Thyroid gland (tissue), 4 donors: ENCODE results near the gene SDHC. TPM values are rescaled to one million over a fixed set of nuclear protein-coding genes. Genes with fewer than 3 reads are reported as not detected.

ENCODE experiments used
- DNase-seq, 2 donors: peaks; one replicate each; pipeline ENCODE4 v3.0.0-alpha.2; 2019
- H3K27ac ChIP-seq, 3 donors: fragments of 200-600 bp; sonication (generic); 1 replicate in 2 of 3; 2 replicates in 1 of 3; pipeline ENCODE4 v1.5.1; 2016 to 2019; ENCODE audit warnings: mild to moderate bottlenecking in 1 of 3, moderate library complexity in 1 of 3
- H3K27me3 ChIP-seq: fragments of 200-600 bp; sonication (generic); one replicate; pipeline ENCODE4 v1.5.1; 2019
- H3K36me3 ChIP-seq, 2 donors: fragments of 200-600 bp; sonication (generic); one replicate each; pipeline ENCODE4 v1.5.1; 2016 to 2019
- H3K4me1 ChIP-seq, 2 donors: fragments of 200-600 bp; sonication (generic); one replicate each; pipeline ENCODE4 v1.5.1; 2017 to 2019
- H3K4me3 ChIP-seq, 3 donors: fragments of 200-600 bp; sonication (generic); replicated peaks in 1 of 3; 1 replicate in 2 of 3; 2 replicates in 1 of 3; pipeline ENCODE4 v1.5.1; 2016; ENCODE audit warnings: mild to moderate bottlenecking in 1 of 3
- H3K9me3 ChIP-seq: fragments of 200-600 bp; sonication (generic); one replicate; pipeline ENCODE4 v1.5.1; 2017
- CTCF ChIP-seq, 6 experiments: fragments of 200-600 bp in 3 of 6; fragments of 450-650 bp in 3 of 6; sonication (generic) in 3 of 6; IDR thresholded peaks; one replicate each; pipeline ENCODE4 v1.5.1; 2016 to 2019; ENCODE audit warnings: antibody characterized with exemption in 6 of 6, mild to moderate bottlenecking in 2 of 6, inconsistent platforms in 1 of 6, moderate library complexity in 1 of 6
- POLR2A ChIP-seq, 2 donors: fragments of 450-650 bp; IDR thresholded peaks; one replicate each; pipeline ENCODE4 v1.6.1; 2017; ENCODE audit warnings: antibody characterized with exemption in 2 of 2, mild to moderate bottlenecking in 2 of 2, moderate library complexity in 1 of 2
- WGBS, 2 donors: methylation state at CpG; one replicate each; pipeline ENCODE4 v1.1.5; 2017; 5-methylcytosine and 5-hydroxymethylcytosine counted together
- intact Hi-C: fragments of 100-400 bp; cut with DNase I; formaldehyde crosslinking; loops from one replicate; pipeline ENCODE4 v1.15.1; 2023
- total RNA-seq, 4 donors: library from RNA; depleted of rRNA; stranded (reverse); fragments of >200 nt; gene quantifications; one replicate each; pipeline ENCODE4 v1.2.3, GENCODE V29; 2016

SDHC gene, protein sequence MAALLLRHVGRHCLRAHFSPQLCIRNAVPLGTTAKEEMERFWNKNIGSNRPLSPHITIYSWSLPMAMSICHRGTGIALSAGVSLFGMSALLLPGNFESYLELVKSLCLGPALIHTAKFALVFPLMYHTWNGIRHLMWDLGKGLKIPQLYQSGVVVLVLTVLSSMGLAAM
- total RNA-seq = 100 to 1,000 TPM in 3 of 4 donors, 10 to 100 TPM in 1; 49.1 to 174 (median 111) TPM

DNA sequence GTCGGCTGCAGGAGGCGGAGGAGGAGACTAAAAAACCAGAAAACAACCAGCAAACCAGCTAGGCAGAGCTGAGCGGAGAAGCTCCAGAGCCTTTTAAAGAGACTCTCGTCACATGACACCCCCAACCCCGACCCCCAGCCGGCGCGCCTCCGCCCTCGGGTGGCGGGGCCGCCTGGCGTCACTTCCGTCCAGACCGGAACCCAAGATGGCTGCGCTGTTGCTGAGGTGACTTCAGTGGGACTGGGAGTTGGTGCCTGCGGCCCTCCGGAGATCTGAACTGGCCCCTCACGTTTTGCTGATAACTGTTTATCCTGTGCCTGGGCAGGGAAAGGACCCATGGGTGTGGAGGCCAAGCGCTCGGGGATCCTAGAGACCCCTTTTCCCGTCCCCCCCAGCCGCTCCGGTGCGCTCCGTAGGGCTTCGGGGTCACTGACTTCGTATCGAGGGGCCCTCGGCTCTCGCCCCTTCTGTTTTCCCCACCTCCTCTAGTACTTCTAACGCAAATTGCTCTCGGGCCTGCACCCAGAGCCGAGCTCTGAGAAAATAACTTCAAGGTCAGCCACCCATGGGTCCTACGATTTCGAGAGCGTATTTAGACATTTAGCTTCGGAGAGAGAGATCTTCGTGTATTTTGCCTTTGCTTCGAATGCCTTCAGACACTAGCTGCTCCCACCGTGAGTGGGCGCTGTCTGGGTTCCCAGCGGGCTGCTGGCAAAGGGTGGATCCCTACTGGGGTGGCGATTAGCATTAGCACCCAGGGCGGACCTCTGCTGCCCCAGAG, at the start of gene SDHC:
Gene SDHC (plus strand): TSS at position 181 of the 781 bp plus-strand sequence. CDS start 25 bp downstream, at position 206.
- H3K4me3 ChIP-seq = peak within 1 kb of the TSS; percentile 71 to 98 (median 90)
- 0 to 1% methylated on average over 23 to 33 of the region's 45 CpGs for WGBS, 2 donors
- H3K36me3 ChIP-seq = no peaks in the 10 kb centered on the region
- H3K9me3 ChIP-seq = no peaks in the 10 kb centered on the region
- TF ChIP-seq POLR2A (IDR thresholded peaks at IDR 0.05) (peak in 1 of 2 donors; percentile 89), CTCF (IDR thresholded peaks at IDR 0.05) (peak in 1 of 6 experiments; percentile 10)
- peaks cover 7 to 17% of the 10 kb centered on the region in 2 donors for H3K4me1 ChIP-seq
- no peaks in the 10 kb centered on the region for H3K27me3 ChIP-seq
- H3K27ac ChIP-seq = peak within 1 kb of the TSS; percentile 83 to 94 (median 92)
- intact Hi-C loops = loop anchor here (10.0 kb wide), 1 partner anchor 70 kb away; no protein-coding TSS in a partner anchor
- peak; percentile 90 to 92 for DNase-seq

DNA sequence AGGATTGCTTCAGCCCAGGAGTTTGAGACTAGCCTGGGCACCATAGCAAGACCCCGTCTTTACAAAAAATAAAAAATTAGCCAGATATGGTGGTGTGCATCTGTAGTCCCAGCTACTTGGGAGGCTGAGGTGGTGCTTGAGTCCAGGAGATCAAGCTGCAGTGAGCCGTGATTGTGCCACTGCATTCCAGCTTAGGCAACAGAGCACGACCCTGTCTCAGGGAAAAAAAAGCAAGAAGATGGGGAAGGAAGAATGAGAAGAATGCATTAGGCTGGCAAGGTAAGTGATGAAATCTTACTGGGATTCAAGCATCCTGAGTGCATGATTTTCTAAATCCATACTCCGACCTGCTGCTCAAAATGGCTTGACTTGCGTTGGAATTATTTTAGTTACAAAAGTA, 48.9 kb upstream of the SDHC start:
- WGBS, 2 donors = 69 to 72% methylated on average over 5 of the region's 5 CpGs
- Histone ChIP-seq H3K4me3 (no peak overlapping the region), H3K4me1 (peaks cover 0 to 7% of the 10 kb centered on the region in 2 donors), H3K27ac (no peak overlapping the region), H3K27me3 (no peaks in the 10 kb centered on the region), H3K9me3 (no peaks in the 10 kb centered on the region), H3K36me3 (no peaks in the 10 kb centered on the region)
- TF ChIP-seq CTCF (IDR thresholded peaks at IDR 0.05) = no peak
- no peak for TF ChIP-seq POLR2A (IDR thresholded peaks at IDR 0.05)
- intact Hi-C loops = no loop called here
- DNase-seq = no peak

- intact Hi-C loops = no loop called here
- no peak overlapping the region for H3K27ac ChIP-seq
- no peak for DNase-seq
- no peak overlapping the region for H3K4me3 ChIP-seq
- 48 to 50% methylated on average over 3 of the region's 3 CpGs for WGBS, 2 donors
- H3K9me3 ChIP-seq = no peaks in the 10 kb centered on the region
- H3K36me3 ChIP-seq = no peaks in the 10 kb centered on the region
- TF ChIP-seq CTCF (IDR thresholded peaks at IDR 0.05) = no peak
- TF ChIP-seq POLR2A (IDR thresholded peaks at IDR 0.05) = no peak
- no peaks in the 10 kb centered on the region for H3K27me3 ChIP-seq
- H3K4me1 ChIP-seq = no peaks in the 10 kb centered on the region
These were observed 48.0 kb upstream of the SDHC start for GRCh38 chr1:161266202-161266601.

DNA sequence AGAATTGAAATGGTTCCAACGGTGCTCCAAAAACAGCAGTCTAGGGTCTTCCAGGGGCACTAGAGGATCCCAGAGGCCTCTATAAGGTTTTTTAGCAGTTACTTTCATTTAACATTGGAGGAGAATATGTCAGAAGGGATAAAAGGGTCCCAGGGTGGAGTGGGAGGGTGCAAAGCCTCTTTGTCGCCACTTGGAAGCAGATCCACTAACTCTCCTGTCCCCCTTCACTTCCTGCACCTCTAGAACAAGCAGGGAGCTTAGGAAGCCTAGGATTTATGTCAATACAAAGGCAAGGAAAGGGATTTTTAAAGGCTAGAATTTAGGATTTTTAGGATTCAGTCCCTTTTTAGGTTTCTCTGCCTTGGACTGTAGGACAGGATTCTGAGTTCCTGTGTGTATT, 47.3 kb upstream of the SDHC start:
- Histone ChIP-seq H3K9me3 (no peaks in the 10 kb centered on the region), H3K4me3 (no peak overlapping the region), H3K27me3 (no peaks in the 10 kb centered on the region), H3K27ac (no peak overlapping the region), H3K4me1 (no peaks in the 10 kb centered on the region), H3K36me3 (no peaks in the 10 kb centered on the region)
- DNase-seq = no peak
- intact Hi-C loops = no loop called here
- TF ChIP-seq POLR2A (IDR thresholded peaks at IDR 0.05) = no peak
- TF ChIP-seq CTCF (IDR thresholded peaks at IDR 0.05) = no peak
- WGBS, 2 donors = 60 to 74% methylated on average over 2 of the region's 2 CpGs

DNA sequence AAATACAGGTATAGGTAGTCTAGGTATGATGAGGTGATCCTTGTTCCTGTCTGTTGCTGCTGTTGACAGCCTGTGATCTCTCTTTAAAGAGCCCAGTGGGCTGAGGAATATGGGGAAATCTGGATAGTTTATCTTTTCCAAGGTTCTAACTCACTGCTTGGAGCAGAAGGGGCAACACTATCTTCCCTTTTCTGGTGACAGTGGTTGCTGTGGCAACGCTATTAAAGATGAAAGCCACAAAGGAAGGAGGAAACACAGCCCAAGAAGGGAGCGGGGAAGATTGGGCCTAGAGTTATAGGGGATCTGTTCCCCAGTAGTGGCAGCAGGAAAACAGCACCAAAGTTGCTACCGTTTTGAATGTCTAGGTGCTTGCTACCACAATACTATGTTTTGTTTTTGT, 46.9 kb upstream of the SDHC start:
- 71 to 78% methylated on average over 3 of the region's 3 CpGs for WGBS, 2 donors
- no peaks in the 10 kb centered on the region for H3K27me3 ChIP-seq
- no peak overlapping the region for H3K27ac ChIP-seq
- no peak overlapping the region for H3K4me3 ChIP-seq
- no peak for TF ChIP-seq CTCF (IDR thresholded peaks at IDR 0.05)
- TF ChIP-seq POLR2A (IDR thresholded peaks at IDR 0.05) = no peak
- no peak for DNase-seq
- no peaks in the 10 kb centered on the region for H3K4me1 ChIP-seq
- no peaks in the 10 kb centered on the region for H3K36me3 ChIP-seq
- H3K9me3 ChIP-seq = no peaks in the 10 kb centered on the region
- intact Hi-C loops = no loop called here
